GM12872 (cell line): ENCODE results near the gene PADI3.

Source experiments
- CTCF ChIP-seq: IDR thresholded peaks from 3 replicates; pipeline ENCODE4 v1.5.1; 2011; ENCODE audit warnings: low read depth, mild to moderate bottlenecking, low read length, moderate library complexity; ENCODE audit not compliant: insufficient read depth

Gene PADI3

GRCh38 chr1:17265950-17266349, 17.1 kb downstream of the PADI3 start:
- TF ChIP-seq CTCF: no peak

- no peak for TF ChIP-seq CTCF
These were observed 22.2 kb downstream of the PADI3 start for GRCh38 chr1:17270891-17271765.

GRCh38 chr1:17272066-17272465, 23.2 kb downstream of the PADI3 start:
- no peak for TF ChIP-seq CTCF

GRCh38 chr1:17272646-17273045, 23.7 kb downstream of the PADI3 start:
- TF ChIP-seq CTCF: no peak

GRCh38 chr1:17273096-17273495, 24.2 kb downstream of the PADI3 start:
- TF ChIP-seq CTCF: no peak

- peak; percentile 92 for TF ChIP-seq CTCF
These were observed 25.6 kb downstream of the PADI3 start for GRCh38 chr1:17274186-17275170.

GRCh38 chr1:17276568-17276967, 27.7 kb downstream of the PADI3 start:
- no peak for TF ChIP-seq CTCF
